ENCODE measurements around the gene OR13C8. TPM values are rescaled to one million over a fixed set of nuclear protein-coding genes. Genes with fewer than 3 reads are reported as not detected.

The OR13C8 gene
- total RNA-seq, 4 donors from 2014 or later = not detected

DNA sequence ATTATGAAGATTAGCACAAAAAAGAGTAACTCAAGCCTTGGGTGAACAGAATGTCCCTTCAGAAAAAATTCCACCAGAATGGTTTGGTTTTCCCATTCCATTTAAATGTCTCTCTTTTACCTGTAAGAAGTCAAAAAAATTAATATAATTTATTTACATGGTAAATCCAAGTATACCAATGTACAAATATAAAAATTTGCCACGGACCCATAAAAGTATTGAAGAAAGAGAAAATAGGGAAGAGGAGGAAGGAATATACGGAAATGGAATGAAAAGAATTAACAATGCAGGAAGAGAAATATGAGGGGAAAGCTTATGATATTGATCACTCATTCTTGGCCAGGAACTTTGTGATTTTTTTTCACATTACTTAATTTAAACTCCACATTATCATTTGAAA lies 49.1 kb downstream of the OR13C8 start, which contains the start of gene OR13C9:
TSS of gene OR13C9 (minus strand) at position 101 of the 400 bp plus-strand sequence. CDS start at position 101, 0 bp downstream.
- TF ChIP-seq, protein P1, sequence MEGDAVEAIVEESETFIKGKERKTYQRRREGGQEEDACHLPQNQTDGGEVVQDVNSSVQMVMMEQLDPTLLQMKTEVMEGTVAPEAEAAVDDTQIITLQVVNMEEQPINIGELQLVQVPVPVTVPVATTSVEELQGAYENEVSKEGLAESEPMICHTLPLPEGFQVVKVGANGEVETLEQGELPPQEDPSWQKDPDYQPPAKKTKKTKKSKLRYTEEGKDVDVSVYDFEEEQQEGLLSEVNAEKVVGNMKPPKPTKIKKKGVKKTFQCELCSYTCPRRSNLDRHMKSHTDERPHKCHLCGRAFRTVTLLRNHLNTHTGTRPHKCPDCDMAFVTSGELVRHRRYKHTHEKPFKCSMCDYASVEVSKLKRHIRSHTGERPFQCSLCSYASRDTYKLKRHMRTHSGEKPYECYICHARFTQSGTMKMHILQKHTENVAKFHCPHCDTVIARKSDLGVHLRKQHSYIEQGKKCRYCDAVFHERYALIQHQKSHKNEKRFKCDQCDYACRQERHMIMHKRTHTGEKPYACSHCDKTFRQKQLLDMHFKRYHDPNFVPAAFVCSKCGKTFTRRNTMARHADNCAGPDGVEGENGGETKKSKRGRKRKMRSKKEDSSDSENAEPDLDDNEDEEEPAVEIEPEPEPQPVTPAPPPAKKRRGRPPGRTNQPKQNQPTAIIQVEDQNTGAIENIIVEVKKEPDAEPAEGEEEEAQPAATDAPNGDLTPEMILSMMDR (IDR thresholded peaks at IDR 0.05) = no peak
- DNase-seq (ENCODE audit: low spot score) = no peak
- no peak for ATAC-seq (ENCODE audit: low FRiP score)

Other genes starting within 250 kb of the OR13C8 start
- not detected for gene OR13F1, start 64.9 kb upstream of the OR13C8 start, total RNA-seq
- gene OR13C4, start 42.0 kb upstream of the OR13C8 start, total RNA-seq = not detected
- not detected for gene OR13C3, start 32.3 kb upstream of the OR13C8 start, total RNA-seq
- not detected for gene OR13C5, start 30.2 kb downstream of the OR13C8 start, total RNA-seq
- gene OR13C2, start 36.5 kb downstream of the OR13C8 start, total RNA-seq = not detected
- gene OR13C9, start 49.0 kb downstream of the OR13C8 start, total RNA-seq = not detected
- gene OR13D1, start 125.3 kb downstream of the OR13C8 start, total RNA-seq = not detected
- gene NIPSNAP3A, start 178.5 kb downstream of the OR13C8 start, total RNA-seq = 10 to 100 TPM; 22.9 to 39.6 (median 29.6) TPM
- gene NIPSNAP3B, start 195.0 kb downstream of the OR13C8 start, total RNA-seq = 10 to 100 TPM in 3 of 4 donors, 1 to 10 TPM in 1; 7.1 to 16.1 (median 13.0) TPM